ENCODE results near the gene CNTNAP2.
A peak's percentile ranks its signal among the peaks of the same experiment; 100 is the strongest.

CNTNAP2 gene

GRCh38 chr7:147428075-147428474 lies 1311.5 kb downstream of the CNTNAP2 start:
- DNase-seq: no peak

GRCh38 chr7:147429961-147430360 lies 1313.4 kb downstream of the CNTNAP2 start:
- DNase-seq: no peak

GRCh38 chr7:147432079-147432478 lies 1315.5 kb downstream of the CNTNAP2 start:
- DNase-seq: peak; percentile 68

- no peak for DNase-seq
Observed at GRCh38 chr7:147432576-147432975, 1316.0 kb downstream of the CNTNAP2 start.

- DNase-seq: no peak
Observed at GRCh38 chr7:147436718-147437117, 1320.1 kb downstream of the CNTNAP2 start.

- peak; percentile 56 for DNase-seq
Observed at GRCh38 chr7:147438216-147438615, 1321.6 kb downstream of the CNTNAP2 start.

- DNase-seq: no peak
Observed at GRCh38 chr7:147443942-147444341, 1327.3 kb downstream of the CNTNAP2 start.

- DNase-seq: no peak
Observed at GRCh38 chr7:147452816-147453215, 1336.2 kb downstream of the CNTNAP2 start.

GRCh38 chr7:147465223-147465622 lies 1348.6 kb downstream of the CNTNAP2 start:
- no peak for DNase-seq

GRCh38 chr7:147472556-147472955 lies 1356.0 kb downstream of the CNTNAP2 start:
- DNase-seq: no peak

- no peak for DNase-seq
Observed at GRCh38 chr7:147474862-147475261, 1358.3 kb downstream of the CNTNAP2 start.

- no peak for DNase-seq
Observed at GRCh38 chr7:147477526-147477925, 1360.9 kb downstream of the CNTNAP2 start.

GRCh38 chr7:147478796-147479195 lies 1362.2 kb downstream of the CNTNAP2 start:
- DNase-seq: peak; percentile 38

GRCh38 chr7:147483634-147484292 lies 1367.2 kb downstream of the CNTNAP2 start:
- DNase-seq: peak; percentile 56

GRCh38 chr7:147485660-147486210 lies 1369.1 kb downstream of the CNTNAP2 start:
- DNase-seq: no peak

- peak; percentile 68 for DNase-seq
Observed at GRCh38 chr7:147492606-147493005, 1376.0 kb downstream of the CNTNAP2 start.

- DNase-seq: no peak
Observed at GRCh38 chr7:147496209-147496608, 1379.6 kb downstream of the CNTNAP2 start.

GRCh38 chr7:147497246-147497645 lies 1380.6 kb downstream of the CNTNAP2 start:
- DNase-seq: no peak

GRCh38 chr7:147498081-147498480 lies 1381.5 kb downstream of the CNTNAP2 start:
- no peak for DNase-seq

- DNase-seq: peak; percentile 91
Observed at GRCh38 chr7:147509035-147509501, 1392.5 kb downstream of the CNTNAP2 start.

GRCh38 chr7:147509541-147510200 lies 1393.1 kb downstream of the CNTNAP2 start:
- DNase-seq: peak; percentile 64

- DNase-seq: no peak
Observed at GRCh38 chr7:147510201-147510542, 1393.6 kb downstream of the CNTNAP2 start.

- DNase-seq: peak; percentile 81
Observed at GRCh38 chr7:147510923-147511322, 1394.3 kb downstream of the CNTNAP2 start.

GRCh38 chr7:147513451-147513850 lies 1396.8 kb downstream of the CNTNAP2 start:
- no peak for DNase-seq

Data from fibroblast of upper back skin (primary cell).